ENCODE measurements around the gene P2RX3.

The P2RX3 gene

DNA sequence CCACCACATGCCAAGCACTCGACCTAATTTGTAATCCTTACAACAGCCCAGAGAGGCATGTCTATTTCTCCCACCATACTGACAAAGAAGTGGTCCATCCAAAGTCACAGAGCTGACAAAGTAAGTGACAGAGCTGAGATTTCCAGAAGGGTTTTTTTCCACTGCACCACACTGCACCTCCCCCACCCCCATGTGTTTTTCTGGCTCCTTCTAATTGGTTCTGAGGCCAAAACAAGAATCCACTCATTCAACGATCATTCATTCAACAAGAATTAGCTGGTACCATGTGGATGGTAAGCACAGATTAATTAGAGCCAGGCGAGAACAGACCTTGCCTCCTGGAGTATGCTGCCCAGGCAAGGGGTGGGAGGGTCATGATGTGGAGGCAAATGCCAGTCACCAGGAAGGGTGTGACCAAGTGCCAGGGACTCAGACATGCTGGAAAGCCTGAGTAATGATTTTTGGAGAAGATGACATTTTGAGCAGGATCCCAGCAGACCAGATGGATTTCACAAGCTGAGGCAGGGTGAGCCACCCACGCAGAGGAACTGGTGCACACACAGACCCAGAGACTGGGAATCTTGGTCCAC lies 67.2 kb downstream of the P2RX3 start:
- DNase-seq: no peak

DNA sequence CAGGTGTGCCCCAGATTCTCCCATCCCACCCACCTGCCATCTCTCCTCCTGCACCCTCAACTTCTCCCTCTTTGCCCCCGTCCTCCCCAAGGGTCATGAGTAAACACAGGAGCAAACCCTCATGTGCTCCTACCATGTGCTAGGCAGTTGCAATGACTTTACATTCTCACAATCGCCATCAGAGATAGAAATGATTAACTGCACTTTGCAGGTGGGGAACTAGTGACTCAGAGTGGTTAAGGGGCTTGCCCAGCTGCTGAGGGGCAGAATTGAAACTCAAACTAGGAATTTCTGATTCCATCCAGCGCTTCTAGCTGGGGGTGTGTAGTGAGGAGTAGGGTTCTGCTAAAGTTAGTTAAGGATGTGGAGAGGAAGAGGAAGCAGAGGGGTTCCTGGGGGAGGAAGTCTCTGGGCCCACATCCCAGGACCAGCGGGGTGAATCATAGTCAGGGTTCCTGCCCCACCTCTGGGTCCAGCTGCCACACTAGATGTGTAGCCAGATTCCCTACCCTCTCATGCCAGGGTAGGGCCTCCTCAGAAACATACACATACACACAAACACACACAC lies 68.3 kb downstream of the P2RX3 start:
- no peak for DNase-seq

DNA sequence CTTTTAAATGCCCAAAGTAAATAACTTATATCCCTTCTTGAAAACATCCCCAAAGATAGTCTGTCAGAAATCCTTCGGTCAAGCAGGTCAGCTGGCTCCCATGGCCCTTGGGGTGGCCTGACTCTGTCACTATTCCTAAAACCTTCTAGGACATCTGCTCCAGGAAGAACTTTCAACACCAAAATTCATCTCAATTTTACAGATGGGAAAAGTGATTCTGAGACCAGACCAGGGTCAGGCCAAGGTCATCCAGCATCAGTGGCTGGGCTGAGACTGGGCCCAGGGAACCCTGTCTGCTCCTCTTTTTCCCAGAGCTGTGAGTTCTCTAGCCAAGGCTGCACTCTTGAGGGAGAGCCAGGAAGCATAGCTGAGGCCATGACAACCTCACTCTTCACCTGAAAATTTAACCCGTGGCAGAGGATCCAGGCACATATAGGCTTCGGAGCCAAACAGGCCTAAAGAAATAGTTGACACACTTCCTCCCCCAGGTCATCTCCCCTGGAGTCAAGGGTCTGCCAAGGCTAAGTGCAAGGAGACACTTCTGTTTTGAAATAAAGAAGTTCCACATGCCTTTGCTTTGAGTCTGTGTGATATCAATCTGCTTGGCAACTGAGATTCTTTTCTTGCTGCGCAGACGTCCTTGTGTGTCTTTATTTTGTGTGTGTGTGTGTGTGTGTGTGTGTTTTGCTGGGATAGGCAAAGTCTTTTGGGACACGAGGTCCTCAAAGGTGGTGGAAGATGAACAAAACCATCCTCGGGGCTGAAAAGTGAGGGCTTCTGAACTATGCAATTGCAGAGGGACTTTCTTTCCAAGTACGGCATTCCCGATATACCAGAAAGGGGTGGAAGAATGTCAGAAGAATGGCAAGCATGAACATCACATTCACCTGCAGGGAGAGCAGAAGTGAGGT lies 69.1 kb downstream of the P2RX3 start:
- DNase-seq: no peak

DNA sequence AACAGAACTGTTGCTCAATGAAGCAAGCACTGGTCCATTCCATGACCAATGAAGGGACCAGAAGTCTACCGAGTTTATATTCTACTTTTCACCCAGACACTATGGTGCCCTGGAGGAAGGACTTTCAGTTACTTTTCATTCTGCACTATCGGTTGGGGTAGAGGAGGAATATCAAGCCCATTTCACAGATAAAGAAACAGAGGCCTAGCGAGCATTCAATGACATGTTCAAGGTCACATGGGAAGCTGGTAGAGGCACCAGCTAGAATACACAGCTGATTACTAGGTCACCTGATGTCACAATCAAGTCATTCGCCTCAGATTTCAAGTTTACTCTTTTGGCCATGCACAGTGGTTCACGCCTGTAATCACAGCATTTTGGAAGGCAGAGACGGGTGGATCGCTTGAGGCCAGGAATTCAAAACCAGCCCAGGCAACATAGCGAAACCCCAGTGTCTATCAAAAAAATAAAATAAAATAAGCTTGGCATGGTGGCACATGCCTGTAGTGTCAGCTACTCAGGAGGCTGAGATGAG lies 69.9 kb downstream of the P2RX3 start:
- DNase-seq: no peak

DNA sequence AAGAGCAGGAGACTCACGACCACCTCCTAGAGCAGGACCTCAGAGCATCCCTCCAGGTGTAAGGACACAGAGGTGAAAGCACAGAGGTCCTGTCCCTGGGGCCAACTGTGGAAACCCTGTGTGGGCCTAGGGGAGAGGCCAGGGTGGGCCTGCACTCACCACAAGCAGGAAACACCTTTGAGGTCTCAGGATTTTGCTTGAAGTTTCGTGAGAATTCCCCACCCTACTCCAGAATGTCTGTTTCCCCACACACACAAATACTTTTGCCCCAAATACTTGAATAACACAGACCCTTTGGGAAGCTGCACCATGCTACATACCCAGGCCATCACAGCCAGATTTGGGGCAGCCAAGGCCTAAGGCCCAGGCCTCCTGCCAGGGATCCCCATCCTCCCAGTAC lies 70.6 kb downstream of the P2RX3 start:
- no peak for DNase-seq

DNA sequence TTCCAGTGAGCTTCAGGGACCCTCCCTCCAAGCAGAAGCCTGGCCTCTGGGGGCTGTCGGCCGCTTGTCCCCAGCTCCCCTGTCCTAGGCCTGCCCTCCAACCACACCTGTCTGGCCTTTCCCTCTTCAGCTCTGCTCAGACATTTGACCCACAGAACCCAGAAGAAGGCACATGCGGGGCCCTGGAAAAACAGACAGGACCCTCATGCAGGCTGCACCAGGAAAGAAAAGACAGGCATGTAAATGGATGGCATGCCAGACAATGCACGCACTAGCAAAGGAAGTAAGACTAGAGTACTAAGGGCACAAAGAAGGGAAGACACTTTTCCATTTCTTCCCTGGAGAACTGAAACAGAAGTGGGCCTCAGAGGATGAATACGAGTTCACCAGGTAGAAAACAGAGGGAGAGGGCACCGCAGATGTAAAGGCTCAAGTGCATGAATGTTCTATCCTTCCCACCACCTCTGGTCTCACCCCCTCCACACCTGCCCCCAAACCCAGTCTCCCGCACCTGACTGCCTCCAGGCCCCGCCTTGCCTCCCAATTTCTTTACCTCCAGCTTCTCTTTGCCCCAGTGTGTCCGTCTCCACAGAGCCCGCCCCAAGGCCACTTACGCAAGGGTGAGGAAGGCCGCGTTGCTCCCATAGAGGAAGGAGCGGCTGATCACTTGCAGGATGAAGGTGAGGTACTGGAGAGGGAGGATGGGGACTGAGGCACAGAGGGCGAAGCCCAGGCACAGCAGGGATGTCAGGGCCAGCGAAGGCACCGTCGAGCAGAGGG lies 71.4 kb downstream of the P2RX3 start:
- no peak for DNase-seq

DNA sequence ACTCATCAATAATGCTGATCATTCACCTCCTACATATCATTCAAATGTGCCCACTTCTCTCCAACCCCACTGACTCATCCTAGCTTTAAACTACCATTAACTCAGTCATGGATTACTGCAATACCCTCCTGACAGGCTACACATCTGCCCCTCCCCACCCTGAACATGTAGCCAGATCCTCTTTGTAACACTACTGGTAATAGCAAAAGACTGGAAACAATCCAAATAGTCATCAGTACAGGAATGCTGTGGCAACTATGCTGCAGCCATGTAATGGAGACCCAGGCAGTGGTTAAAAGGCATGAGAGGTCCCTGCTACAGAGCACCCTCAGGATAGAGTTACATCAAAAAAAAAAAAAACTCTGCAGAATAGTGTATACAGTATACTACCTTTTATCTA lies 72.1 kb downstream of the P2RX3 start:
- no peak for DNase-seq

DNA sequence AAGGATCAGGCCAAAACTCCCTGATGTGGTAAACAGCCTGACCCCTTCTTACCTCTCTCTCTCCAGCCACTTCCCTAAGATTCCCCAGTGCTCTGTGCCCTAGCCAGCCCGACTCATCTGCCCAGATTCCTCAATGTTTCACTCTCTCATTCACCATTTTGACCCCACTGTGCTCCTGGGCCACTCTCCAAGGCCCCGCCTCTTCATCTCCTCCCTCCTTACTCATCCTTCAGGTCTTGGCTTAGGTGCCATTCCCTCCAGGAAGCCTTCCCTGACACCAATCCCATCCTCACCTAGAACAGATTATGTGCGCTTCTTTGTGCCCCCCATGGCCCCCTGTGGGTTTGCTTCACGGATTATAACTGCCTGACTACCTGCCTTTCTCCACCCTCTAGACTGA lies 75.5 kb downstream of the P2RX3 start:
- DNase-seq: no peak

DNA sequence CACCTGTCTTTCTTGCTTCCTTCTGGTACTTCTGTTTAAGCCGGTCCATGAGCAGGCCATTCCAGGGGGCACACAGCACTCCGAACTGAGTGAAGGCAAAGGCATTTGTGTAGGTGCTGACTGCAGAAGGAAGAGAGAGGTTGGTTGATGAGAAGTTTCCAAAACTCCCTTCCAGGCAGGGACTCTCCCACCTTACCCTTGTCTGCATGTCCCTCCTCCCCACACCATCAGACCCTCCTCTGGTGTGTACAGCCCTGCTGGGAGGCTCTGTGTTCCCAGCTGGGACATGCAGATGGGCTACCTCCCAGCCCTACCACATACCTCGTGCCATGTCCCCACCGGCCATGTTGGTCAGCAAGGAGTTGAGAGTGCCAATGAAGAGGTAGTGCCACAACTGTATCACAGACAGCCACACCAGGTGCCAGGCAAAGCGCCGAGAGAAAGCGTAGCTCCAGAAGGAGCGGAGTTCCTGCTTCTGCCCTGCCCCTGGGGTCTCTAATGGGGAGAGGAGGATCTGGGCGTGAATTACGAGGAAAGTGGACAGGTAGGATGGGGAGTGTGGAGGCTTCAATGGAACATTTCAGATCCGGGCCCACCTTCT lies 76.6 kb downstream of the P2RX3 start:
- no peak for DNase-seq

DNA sequence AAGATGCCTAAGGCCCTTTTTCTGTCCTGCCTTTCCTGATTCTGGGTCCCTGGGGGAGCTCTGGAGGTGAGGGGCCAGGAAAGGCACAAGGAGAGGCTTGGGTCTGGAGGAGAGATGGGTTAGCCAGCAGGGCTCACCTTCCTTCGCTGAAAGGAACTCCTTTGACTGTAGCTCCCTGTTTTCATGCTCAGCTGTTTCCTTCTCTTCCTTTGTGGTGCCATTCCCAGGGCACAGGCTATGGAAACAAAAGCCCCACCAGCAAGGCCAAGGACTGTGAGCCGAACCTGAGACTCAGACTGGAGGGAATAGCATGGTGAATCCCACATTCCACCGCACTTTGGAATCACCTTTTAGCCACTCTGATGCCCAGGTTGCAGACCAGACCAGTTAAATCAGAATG lies 78.3 kb downstream of the P2RX3 start:
- DNase-seq: no peak

DNA sequence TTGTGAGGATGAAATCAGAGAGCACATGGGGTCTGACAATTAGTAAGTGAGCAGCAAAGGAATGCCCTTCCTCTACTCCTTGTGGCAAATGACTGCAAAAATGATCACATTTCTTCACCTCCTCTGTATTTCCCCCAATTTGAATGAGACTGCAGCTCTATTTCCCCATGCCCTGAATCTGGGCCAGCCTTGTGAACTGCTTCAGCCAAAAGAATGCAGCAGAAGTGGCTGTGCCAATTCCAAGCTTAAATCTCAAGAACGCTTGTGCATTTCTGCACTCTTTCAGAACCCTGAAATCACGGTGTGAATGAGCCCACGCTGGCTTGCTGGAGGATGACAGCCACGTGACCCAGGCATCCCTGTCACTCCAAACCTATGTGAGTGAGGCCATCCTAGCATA lies 78.9 kb downstream of the P2RX3 start:
- DNase-seq: no peak

DNA sequence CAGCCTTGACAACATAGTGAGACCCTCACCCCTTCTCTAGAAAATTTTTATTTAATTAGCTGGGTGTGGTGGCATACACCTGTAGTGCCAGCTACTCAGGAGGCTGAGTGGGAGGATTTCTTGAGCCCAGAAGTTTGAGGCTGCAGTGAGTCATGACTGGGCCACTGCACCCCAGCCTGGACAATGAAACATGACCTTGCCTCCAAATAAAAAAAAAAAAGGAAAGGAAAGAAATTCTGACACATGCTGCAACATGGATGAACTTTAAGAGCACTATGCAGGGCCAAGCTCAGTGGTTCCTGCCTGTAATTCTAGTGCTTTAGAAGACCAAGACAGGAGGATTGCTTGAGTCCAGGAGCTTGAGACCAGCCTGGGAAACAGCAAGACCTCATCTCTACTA lies 80.0 kb downstream of the P2RX3 start:
- no peak for DNase-seq

DNA sequence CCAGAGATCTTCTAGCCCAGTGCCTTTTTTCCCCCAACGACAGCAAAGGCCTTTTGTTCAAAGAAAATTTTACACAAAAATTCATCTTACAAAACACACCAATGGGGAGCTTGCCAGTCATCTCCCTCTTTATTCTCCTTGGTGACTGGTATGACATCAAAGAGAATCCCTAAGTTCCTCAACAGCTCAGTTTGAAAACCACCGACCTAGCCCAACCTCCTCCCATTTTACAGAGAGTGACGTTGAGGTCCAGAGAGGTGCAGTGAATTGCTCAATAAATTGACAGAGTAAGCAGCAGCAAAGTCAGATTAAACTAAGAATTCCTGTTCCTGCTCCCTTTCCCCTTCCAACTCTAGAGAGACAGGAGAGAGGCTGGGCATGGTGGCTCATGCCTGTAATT lies 81.0 kb downstream of the P2RX3 start:
- no peak for DNase-seq

DNA sequence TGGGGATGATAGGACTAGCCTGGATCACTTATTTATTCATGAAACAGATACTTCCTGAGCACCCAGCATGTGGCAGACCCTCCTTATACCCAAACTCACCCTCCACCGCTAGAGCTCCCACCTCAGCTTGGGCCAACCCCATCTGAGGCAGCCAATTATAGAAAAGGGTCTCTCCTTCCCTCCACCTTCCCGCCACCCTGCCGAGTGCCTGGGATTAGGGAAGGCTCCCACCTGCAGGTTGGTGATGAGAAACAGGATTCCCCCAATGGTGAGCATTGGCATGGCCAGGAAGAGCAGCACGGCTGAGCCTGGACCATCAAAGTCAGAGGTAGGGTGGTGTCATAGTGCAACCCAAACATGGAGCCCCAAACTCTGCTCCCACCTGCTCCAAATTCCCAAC lies 82.9 kb downstream of the P2RX3 start:
- DNase-seq: no peak

DNA sequence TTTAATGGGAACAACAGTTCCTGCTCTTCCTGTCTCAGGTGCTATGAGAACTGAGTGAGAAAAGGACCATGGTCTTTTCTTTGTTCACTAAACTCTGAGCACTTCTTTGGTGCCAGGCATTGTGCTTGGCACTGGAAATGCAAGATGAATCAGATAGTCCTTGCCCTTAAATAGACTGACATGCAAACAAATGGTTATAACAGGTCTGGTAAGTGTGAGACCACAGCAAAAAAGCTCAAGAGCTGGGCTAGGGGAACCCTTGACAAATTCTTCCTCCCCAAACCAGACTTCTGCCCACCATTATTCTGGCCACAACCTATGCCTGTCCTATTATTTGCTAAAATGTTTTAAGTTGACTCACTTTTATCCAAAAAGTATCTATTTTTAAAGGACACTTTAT lies 83.7 kb downstream of the P2RX3 start:
- DNase-seq: no peak
